Natural killer cell (primary cell): ENCODE results near the gene CD300LB. TPM values are rescaled to one million over a fixed set of nuclear protein-coding genes. Genes with fewer than 3 reads are reported as not detected.

Source experiments
- ATAC-seq, 3 donors: fragments of 150-1000 bp in 2 of 3; fragments of 200-7000 bp in 1 of 3; cut with Tn5 transposase; 1 replicate in 1 of 3; 2 replicates in 2 of 3; pipeline ENCODE4 v1.10.0; 2021; ENCODE audit warnings: mild to moderate bottlenecking in 2 of 3, moderate library complexity in 2 of 3
- DNase-seq, 2 donors: peaks; one replicate each; pipeline versions ENCODE4 v3.0.0 to v3.0.0-alpha.2; 2013 to 2021; ENCODE audit warnings: mixed read lengths in 1 of 2
- H3K27ac ChIP-seq: one replicate; pipeline ENCODE4 v1.5.1; 2013; ENCODE audit warnings: mild to moderate bottlenecking, low read length
- H3K27me3 ChIP-seq: one replicate; pipeline ENCODE4 v1.6.1; 2013; ENCODE audit warnings: low read length; ENCODE audit not compliant: control insufficient read depth, insufficient read depth
- H3K36me3 ChIP-seq: one replicate; pipeline ENCODE4 v1.6.1; 2013; ENCODE audit warnings: low read length; ENCODE audit not compliant: control insufficient read depth, insufficient read depth
- H3K4me1 ChIP-seq: one replicate; pipeline ENCODE4 v1.6.1; 2013; ENCODE audit warnings: low read length; ENCODE audit not compliant: control insufficient read depth, insufficient read depth
- H3K4me3 ChIP-seq: one replicate; pipeline ENCODE4 v1.5.1; 2013; ENCODE audit warnings: low read length
- H3K9me3 ChIP-seq: one replicate; pipeline ENCODE4 v1.6.1; 2013; ENCODE audit warnings: low read length; ENCODE audit not compliant: control insufficient read depth, insufficient read depth
- H3K27ac Mint-ChIP-seq, 2 donors: one replicate each; pipeline ENCODE4 v1.8.0; 2022; ENCODE audit warnings: mild to moderate bottlenecking in 2 of 2, mixed read lengths in 2 of 2, moderate library complexity in 1 of 2
- H3K27me3 Mint-ChIP-seq, 2 donors: one replicate each; pipeline ENCODE4 v1.8.0; 2022; ENCODE audit warnings: low read depth in 2 of 2, mixed read lengths in 2 of 2
- H3K36me3 Mint-ChIP-seq: one replicate; pipeline ENCODE4 v1.8.0; 2022; ENCODE audit warnings: mixed read lengths
- H3K4me1 Mint-ChIP-seq, 2 donors: one replicate each; pipeline ENCODE4 v1.8.0; 2022; ENCODE audit warnings: mixed read lengths in 2 of 2
- H3K4me3 Mint-ChIP-seq: one replicate; pipeline ENCODE4 v1.8.0; 2022; ENCODE audit warnings: mild to moderate bottlenecking, moderate library complexity, mixed read lengths
- H3K9me3 Mint-ChIP-seq, 2 donors: one replicate each; pipeline ENCODE4 v1.8.0; 2022; ENCODE audit warnings: mixed read lengths in 2 of 2
- CTCF ChIP-seq: fragments of 200-600 bp; IDR thresholded peaks from one replicate; pipeline ENCODE4 v1.8.0; 2022; ENCODE audit warnings: antibody characterized with exemption
- WGBS: methylation state at CpG from one replicate; pipeline ENCODE4 v1.1.7; 2013; ENCODE audit warnings: missing lambda C conversion rate; ENCODE audit not compliant: insufficient coverage; 5-methylcytosine and 5-hydroxymethylcytosine counted together
- intact Hi-C: fragments of 100-400 bp; cut with micrococcal nuclease; formaldehyde crosslinking; loops from one replicate; pipeline ENCODE4 v1.14.2; 2022
- total RNA-seq, 4 donors: library from RNA; stranded (reverse); fragments of 120-200 nt in 1 of 4; gene quantifications; one replicate each; pipeline versions ENCODE4 v1.2.3 to v1.2.4, GENCODE V29; 2013 to 2022

CD300LB gene
- total RNA-seq, 3 donors from 2014 or later (not counting 1 experiment from before 2014, with no cell fraction given), result 2.0 to 4.9 (median 3.5) TPM

GRCh38 chr17:74529243-74529642 lies 2.0 kb downstream of the CD300LB start:
- no peaks in the 10 kb centered on the region for H3K9me3 ChIP-seq
- H3K4me3 ChIP-seq, result no peak overlapping the region
- H3K4me1 Mint-ChIP-seq, result peaks cover 34 to 51% of the 10 kb centered on the region in 2 donors
- H3K27me3 Mint-ChIP-seq, result no peaks in the 10 kb centered on the region
- no peak overlapping the region for H3K27ac ChIP-seq
- H3K36me3 Mint-ChIP-seq, result no peaks in the 10 kb centered on the region
- ATAC-seq (no peak), DNase-seq (no peak)
- no peak overlapping the region for H3K4me3 Mint-ChIP-seq
- H3K36me3 ChIP-seq, result no peaks in the 10 kb centered on the region
- no peaks in the 10 kb centered on the region for H3K27me3 ChIP-seq
- TF ChIP-seq CTCF, result no peak
- no peaks in the 10 kb centered on the region for H3K9me3 Mint-ChIP-seq
- 92% methylated on average over 5 of the region's 5 CpGs for WGBS
- intact Hi-C loops, result no loop called here
- H3K4me1 ChIP-seq, result peaks cover 27% of the 10 kb centered on the region
- H3K27ac Mint-ChIP-seq, result no peak overlapping the region

GRCh38 chr17:74528491-74529199 lies 2.6 kb downstream of the CD300LB start:
- Mint-ChIP-seq H3K36me3 (no peaks in the 10 kb centered on the region), H3K27ac (no peak overlapping the region), H3K4me1 (peaks cover 34 to 51% of the 10 kb centered on the region in 2 donors), H3K4me3 (no peak overlapping the region), H3K27me3 (no peaks in the 10 kb centered on the region), H3K9me3 (no peaks in the 10 kb centered on the region)
- peaks cover 27% of the 10 kb centered on the region for H3K4me1 ChIP-seq
- H3K27me3 ChIP-seq, result no peaks in the 10 kb centered on the region
- intact Hi-C loops, result no loop called here
- no peak overlapping the region for H3K4me3 ChIP-seq
- DNase-seq (peak in 1 of 2 donors; percentile 15), ATAC-seq (peak in 1 of 3 donors; percentile 36)
- no peaks in the 10 kb centered on the region for H3K36me3 ChIP-seq
- no peak for TF ChIP-seq CTCF
- WGBS, result 76% methylated on average over 8 of the region's 8 CpGs
- H3K9me3 ChIP-seq, result no peaks in the 10 kb centered on the region
- no peak overlapping the region for H3K27ac ChIP-seq

GRCh38 chr17:74527756-74528155 lies 3.5 kb downstream of the CD300LB start:
- Histone ChIP-seq H3K4me3 (no peak overlapping the region), H3K4me1 (peaks cover 32% of the 10 kb centered on the region), H3K9me3 (peaks cover 7% of the 10 kb centered on the region), H3K36me3 (peaks cover 3% of the 10 kb centered on the region), H3K27me3 (no peaks in the 10 kb centered on the region), H3K27ac (no peak overlapping the region)
- no peaks in the 10 kb centered on the region for H3K36me3 Mint-ChIP-seq
- no peaks in the 10 kb centered on the region for H3K27me3 Mint-ChIP-seq
- ATAC-seq (no peak), DNase-seq (no peak)
- no peak overlapping the region for H3K4me3 Mint-ChIP-seq
- no peak for TF ChIP-seq CTCF
- intact Hi-C loops, result no loop called here
- peaks cover 0 to 2% of the 10 kb centered on the region in 2 donors for H3K9me3 Mint-ChIP-seq
- no peak overlapping the region for H3K27ac Mint-ChIP-seq
- WGBS, result 93% methylated on average over 8 of the region's 8 CpGs
- H3K4me1 Mint-ChIP-seq, result peaks cover 27 to 51% of the 10 kb centered on the region in 2 donors

GRCh38 chr17:74527081-74527480 lies 4.2 kb downstream of the CD300LB start:
- Histone ChIP-seq H3K27me3 (no peaks in the 10 kb centered on the region), H3K4me3 (no peak overlapping the region), H3K36me3 (peaks cover 3% of the 10 kb centered on the region), H3K4me1 (peaks cover 32% of the 10 kb centered on the region), H3K9me3 (peaks cover 7% of the 10 kb centered on the region), H3K27ac (no peak overlapping the region)
- Mint-ChIP-seq H3K4me1 (peaks cover 26 to 52% of the 10 kb centered on the region in 2 donors), H3K9me3 (peaks cover 0 to 2% of the 10 kb centered on the region in 2 donors), H3K36me3 (no peaks in the 10 kb centered on the region), H3K27ac (no peak overlapping the region), H3K27me3 (no peaks in the 10 kb centered on the region), H3K4me3 (no peak overlapping the region)
- DNase-seq, result no peak
- no peak for ATAC-seq
- WGBS, result 95% methylated on average over 5 of the region's 5 CpGs
- intact Hi-C loops, result no loop called here
- no peak for TF ChIP-seq CTCF
